ENCODE results near the gene S1PR2.
"Not testable (repeated sequence)": the region's sequence is repeated elsewhere in the genome, so short reads cannot be mapped to it uniquely, and the experiment has no call there.

- TF ChIP-seq CTCF (conservative IDR thresholded peaks at IDR 0.05); EZH2 (IDR thresholded peaks at IDR 0.05; ENCODE audit: low read depth): not testable (repeated sequence)
Measured at GRCh38 chr19:10200101-10200500, 31.0 kb downstream of the S1PR2 start.

All from PC-9 (cell line).